Erythroblast (primary cell): ENCODE measurements around the gene NOD1.

Source experiments
- DNase-seq, 2 experiments: peaks; one replicate each; lab custom pipeline; 2025; lab: John Stamatoyannopoulos, UW
- GATA1 ChIP-seq: IDR thresholded peaks from 2 replicates; pipeline ENCODE4 v1.6.1; 2011; ENCODE audit warnings: low read depth, mild to moderate bottlenecking, control low read depth, low read length, moderate library complexity
- POLR2A ChIP-seq: IDR thresholded peaks from 2 replicates; pipeline ENCODE4 v1.6.1; 2011; ENCODE audit warnings: mild to moderate bottlenecking, low read length

NOD1 gene

GRCh38 chr7:30436518-30436917 lies 42.1 kb downstream of the NOD1 start:
- no peak for TF ChIP-seq POLR2A
- TF ChIP-seq GATA1 = no peak
- DNase-seq = no peak

GRCh38 chr7:30436046-30436445 lies 42.5 kb downstream of the NOD1 start:
- no peak for TF ChIP-seq POLR2A
- no peak for TF ChIP-seq GATA1
- no peak for DNase-seq

GRCh38 chr7:30434140-30434799 lies 44.3 kb downstream of the NOD1 start:
- TF ChIP-seq POLR2A = no peak
- TF ChIP-seq GATA1 = no peak
- DNase-seq = no peak

GRCh38 chr7:30433506-30433905 lies 45.1 kb downstream of the NOD1 start:
- TF ChIP-seq GATA1 = no peak
- TF ChIP-seq POLR2A = no peak
- DNase-seq = no peak

- DNase-seq = no peak
- TF ChIP-seq POLR2A (no peak), GATA1 (no peak)
These were observed 45.5 kb downstream of the NOD1 start for GRCh38 chr7:30433082-30433481.

- no peak for DNase-seq
- no peak for TF ChIP-seq GATA1
- no peak for TF ChIP-seq POLR2A
These were observed 47.8 kb downstream of the NOD1 start for GRCh38 chr7:30430777-30431176.

- no peak for TF ChIP-seq POLR2A
- no peak for TF ChIP-seq GATA1
- no peak for DNase-seq
These were observed 48.3 kb downstream of the NOD1 start for GRCh38 chr7:30430276-30430675.

GRCh38 chr7:30429156-30429530 lies 49.4 kb downstream of the NOD1 start:
- no peak for DNase-seq
- TF ChIP-seq POLR2A = no peak

GRCh38 chr7:30428246-30429155 lies 50.1 kb downstream of the NOD1 start:
- TF ChIP-seq POLR2A = no peak
- no peak for TF ChIP-seq GATA1

GRCh38 chr7:30427296-30428070 lies 51.1 kb downstream of the NOD1 start:
- TF ChIP-seq POLR2A (no peak), GATA1 (no peak)
- DNase-seq = no peak

More at GRCh38 chr7:30428246-30429155, 50.1 kb downstream of the NOD1 start:
- no peak for DNase-seq

- no peak for DNase-seq
- TF ChIP-seq GATA1 = no peak
- no peak for TF ChIP-seq POLR2A
These were observed 54.1 kb downstream of the NOD1 start for GRCh38 chr7:30424506-30424905.

GRCh38 chr7:30423788-30424505 lies 54.6 kb downstream of the NOD1 start:
- TF ChIP-seq GATA1 (no peak), POLR2A (no peak)
- no peak for DNase-seq

- TF ChIP-seq POLR2A (no peak), GATA1 (no peak)
These were observed 55.7 kb downstream of the NOD1 start for GRCh38 chr7:30422922-30423321.

More at GRCh38 chr7:30422922-30423321, 55.7 kb downstream of the NOD1 start:
- DNase-seq = no peak
